HepG2 (cell line): ENCODE results near the gene LTK.

Experiments used
- CREB1 ChIP-seq, 2 experiments: fragments of 450-650 bp in 1 of 2; IDR thresholded peaks; 2 replicates each; pipeline ENCODE4 v1.6.1; 2016 to 2017; ENCODE audit warnings: control low read depth in 1 of 2, mild to moderate bottlenecking in 1 of 2, missing compliant biosample characterization in 1 of 2, missing genetic modification characterization in 1 of 2
- CTCF ChIP-seq: sonication (generic); formaldehyde crosslinking; IDR thresholded peaks from 2 replicates; pipeline ENCODE4 v1.5.0; 2020; ENCODE audit warnings: mild to moderate bottlenecking, missing genetic modification reagents, moderate library complexity
- EED ChIP-seq: sonication (generic); formaldehyde crosslinking; IDR thresholded peaks from 2 replicates; pipeline ENCODE4 v1.5.0; 2020; ENCODE audit warnings: mild to moderate bottlenecking, missing genetic modification reagents
- HDAC2 ChIP-seq: sonication (generic); formaldehyde crosslinking; IDR thresholded peaks from 2 replicates; pipeline ENCODE4 v1.4.0; 2020; ENCODE audit warnings: missing genetic modification reagents
- MAFF ChIP-seq: IDR thresholded peaks from 2 replicates; pipeline ENCODE4 v1.6.1; 2011; ENCODE audit warnings: low read depth, low read length, improper control_type of control experiment
- POLR2A ChIP-seq, 2 experiments: IDR thresholded peaks; 2 replicates each; pipeline ENCODE4 v1.6.1; 2011; ENCODE audit warnings: low read depth in 2 of 2, low read length in 2 of 2, mild to moderate bottlenecking in 1 of 2, moderate library complexity in 1 of 2; ENCODE audit not compliant: insufficient read depth in 1 of 2
- PRDM4 ChIP-seq: sonication (generic); formaldehyde crosslinking; IDR thresholded peaks from 2 replicates; pipeline ENCODE4 v1.9.0; 2021; ENCODE audit warnings: missing genetic modification reagents, borderline replicate concordance
- REST ChIP-seq, 2 experiments: IDR thresholded peaks; 2 replicates each; pipeline ENCODE4 v1.6.1; 2011 to 2012; ENCODE audit warnings: low read length in 2 of 2, borderline replicate concordance in 1 of 2, low read depth in 1 of 2, mild to moderate bottlenecking in 1 of 2, moderate library complexity in 1 of 2
- ZBTB34 ChIP-seq: sonication (generic); formaldehyde crosslinking; IDR thresholded peaks from 2 replicates; pipeline ENCODE4 v1.8.0; 2022; ENCODE audit warnings: mild to moderate bottlenecking, missing genetic modification reagents
- ZNF121 ChIP-seq: sonication (generic); formaldehyde crosslinking; IDR thresholded peaks from 2 replicates; pipeline ENCODE4 v1.5.0; 2020; ENCODE audit warnings: mild to moderate bottlenecking, missing genetic modification reagents
- ZNF337 ChIP-seq: sonication (generic); formaldehyde crosslinking; IDR thresholded peaks from 2 replicates; pipeline ENCODE4 v1.5.1; 2020; ENCODE audit warnings: missing genetic modification reagents, low read depth, mild to moderate bottlenecking, borderline replicate concordance
- ZNF841 ChIP-seq: sonication (generic); formaldehyde crosslinking; IDR thresholded peaks from 2 replicates; pipeline ENCODE4 v1.8.1; 2023; ENCODE audit warnings: missing genetic modification reagents, borderline replicate concordance

- TF ChIP-seq ZNF841 (CRISPR knock-in tag) (no peak), CTCF (CRISPR knock-in tag) (no peak), MAFF (no peak), ZNF121 (CRISPR knock-in tag) (no peak), HDAC2 (no peak), ZBTB34 (CRISPR knock-in tag) (no peak), PRDM4 (CRISPR knock-in tag) (no peak), POLR2A (IDR thresholded peaks at IDR 0.05; ENCODE audit: insufficient read depth in 1 of 2, low read depth in 2 of 2, low read length in 2 of 2) (no peak), ZNF337 (CRISPR knock-in tag) (no peak), CREB1 (IDR thresholded peaks at IDR 0.05) (no peak), CREB1 (CRISPR knock-in tag; IDR thresholded peaks at IDR 0.05) (no peak), EED (CRISPR knock-in tag) (no peak), REST (IDR thresholded peaks at IDR 0.05; ENCODE audit: borderline replicate concordance in 1 of 2, low read depth in 1 of 2, low read length in 2 of 2) (no peak)
These were observed 21.9 kb upstream of the LTK start for GRCh38 chr15:41535544-41535943.
